WERI-Rb-1 (cell line): ENCODE results near the gene GUCY1B1.

ENCODE experiments used
- DNase-seq: peaks from one replicate; pipeline ENCODE4 v3.0.0-alpha.2; 2020
- H3K27ac ChIP-seq: fragments of 250-450 bp; sonication (Bioruptor Pico); 2 replicates; pipeline ENCODE4 v1.5.1; 2020; ENCODE audit warnings: mild to moderate bottlenecking, moderate library complexity
- H3K27me3 ChIP-seq: fragments of 250-450 bp; sonication (Bioruptor Pico); 2 replicates; pipeline ENCODE4 v1.5.1; 2021; ENCODE audit warnings: mild to moderate bottlenecking, low read depth, moderate library complexity; ENCODE audit not compliant: insufficient read depth, severe bottlenecking
- H3K36me3 ChIP-seq: fragments of 250-450 bp; sonication (Bioruptor Pico); 2 replicates; pipeline ENCODE4 v1.5.1; 2020; ENCODE audit warnings: mild to moderate bottlenecking, moderate library complexity
- H3K4me3 ChIP-seq: 2 replicates; pipeline ENCODE4 v1.5.1; 2011; ENCODE audit warnings: low read depth, mild to moderate bottlenecking, control low read depth, low read length
- H3K9me3 ChIP-seq: fragments of 250-450 bp; sonication (Bioruptor Pico); 2 replicates; pipeline ENCODE4 v1.5.1; 2021; ENCODE audit warnings: mild to moderate bottlenecking, moderate library complexity; ENCODE audit not compliant: severe bottlenecking
- TF ChIP-seq, protein P1 (sequence below): IDR thresholded peaks from 2 replicates; pipeline ENCODE4 v1.5.1; 2011; ENCODE audit warnings: low read depth, mild to moderate bottlenecking, control low read depth, inconsistent platforms, low read length

The GUCY1B1 gene

DNA sequence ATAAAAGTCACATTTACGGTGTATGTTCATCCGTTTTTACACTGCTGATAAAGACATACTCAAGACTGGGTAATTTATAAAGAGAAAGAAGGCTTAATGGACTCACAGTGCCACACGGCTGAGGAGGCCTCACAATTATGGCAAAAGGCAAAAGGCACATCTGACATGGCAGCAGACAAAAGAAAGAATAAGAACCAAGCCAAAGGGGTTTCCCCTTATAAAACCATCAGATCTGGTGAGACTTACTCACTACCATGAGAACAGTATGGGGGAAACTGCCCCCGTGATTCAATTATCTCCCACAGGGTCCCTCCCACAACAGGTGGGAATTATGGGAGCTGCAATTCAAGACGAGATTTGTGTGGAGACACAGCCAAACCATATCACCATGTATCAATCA is 7.3 kb upstream of the GUCY1B1 start:
- TF ChIP-seq, protein P1, sequence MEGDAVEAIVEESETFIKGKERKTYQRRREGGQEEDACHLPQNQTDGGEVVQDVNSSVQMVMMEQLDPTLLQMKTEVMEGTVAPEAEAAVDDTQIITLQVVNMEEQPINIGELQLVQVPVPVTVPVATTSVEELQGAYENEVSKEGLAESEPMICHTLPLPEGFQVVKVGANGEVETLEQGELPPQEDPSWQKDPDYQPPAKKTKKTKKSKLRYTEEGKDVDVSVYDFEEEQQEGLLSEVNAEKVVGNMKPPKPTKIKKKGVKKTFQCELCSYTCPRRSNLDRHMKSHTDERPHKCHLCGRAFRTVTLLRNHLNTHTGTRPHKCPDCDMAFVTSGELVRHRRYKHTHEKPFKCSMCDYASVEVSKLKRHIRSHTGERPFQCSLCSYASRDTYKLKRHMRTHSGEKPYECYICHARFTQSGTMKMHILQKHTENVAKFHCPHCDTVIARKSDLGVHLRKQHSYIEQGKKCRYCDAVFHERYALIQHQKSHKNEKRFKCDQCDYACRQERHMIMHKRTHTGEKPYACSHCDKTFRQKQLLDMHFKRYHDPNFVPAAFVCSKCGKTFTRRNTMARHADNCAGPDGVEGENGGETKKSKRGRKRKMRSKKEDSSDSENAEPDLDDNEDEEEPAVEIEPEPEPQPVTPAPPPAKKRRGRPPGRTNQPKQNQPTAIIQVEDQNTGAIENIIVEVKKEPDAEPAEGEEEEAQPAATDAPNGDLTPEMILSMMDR = no peak
- no peaks in the 10 kb centered on the region for H3K9me3 ChIP-seq
- H3K27ac ChIP-seq = no peak overlapping the region
- no peak overlapping the region for H3K4me3 ChIP-seq
- H3K27me3 ChIP-seq = no peaks in the 10 kb centered on the region
- no peak for DNase-seq
- H3K36me3 ChIP-seq = no peaks in the 10 kb centered on the region

DNA sequence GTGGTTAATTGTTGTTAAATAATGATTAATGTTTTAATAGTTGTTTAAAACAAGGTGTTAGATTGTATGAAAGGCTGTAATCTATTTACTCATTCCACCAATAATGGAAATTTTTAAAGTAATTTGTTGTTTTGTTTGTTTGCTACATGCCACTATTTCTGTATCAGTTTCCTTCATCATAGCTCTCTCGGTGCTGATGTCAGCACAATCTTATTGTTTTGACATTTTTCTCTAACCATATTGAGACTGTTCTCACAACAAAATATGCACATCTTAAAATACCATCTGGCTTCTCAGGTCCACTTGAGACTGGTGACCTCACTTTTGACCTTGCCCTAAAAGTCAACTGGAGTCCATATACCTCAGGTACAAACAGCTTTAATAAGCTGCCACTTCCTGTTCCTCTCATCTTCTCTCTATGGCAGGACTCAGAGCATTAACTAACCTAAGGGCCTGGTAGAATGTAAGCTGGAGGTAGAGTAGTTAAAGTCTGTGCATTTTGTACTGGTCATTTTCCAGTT is 1.0 kb upstream of the GUCY1B1 start:
- Histone ChIP-seq H3K9me3 (no peaks in the 10 kb centered on the region), H3K27me3 (no peaks in the 10 kb centered on the region), H3K27ac (no peak overlapping the region), H3K36me3 (no peaks in the 10 kb centered on the region), H3K4me3 (no peak overlapping the region)
- TF ChIP-seq, protein P1 = no peak
- no peak for DNase-seq

- Histone ChIP-seq H3K27me3 (no peaks in the 10 kb centered on the region), H3K9me3 (no peaks in the 10 kb centered on the region), H3K4me3 (peak overlapping the region; percentile 87), H3K36me3 (no peaks in the 10 kb centered on the region), H3K27ac (no peak overlapping the region)
- TF ChIP-seq, protein P1 = peak; percentile 26; the same call in 1 of the 2 replicates
- DNase-seq = peak; percentile 73
Observed at GRCh38 chr4:155759372-155760252, 791 bp downstream of the GUCY1B1 start.

GRCh38 chr4:155761047-155761446 is 2.2 kb downstream of the GUCY1B1 start:
- no peak overlapping the region for H3K4me3 ChIP-seq
- H3K9me3 ChIP-seq = no peaks in the 10 kb centered on the region
- TF ChIP-seq, protein P1 = no peak
- no peaks in the 10 kb centered on the region for H3K27me3 ChIP-seq
- no peaks in the 10 kb centered on the region for H3K36me3 ChIP-seq
- no peak for DNase-seq
- no peak overlapping the region for H3K27ac ChIP-seq

DNA sequence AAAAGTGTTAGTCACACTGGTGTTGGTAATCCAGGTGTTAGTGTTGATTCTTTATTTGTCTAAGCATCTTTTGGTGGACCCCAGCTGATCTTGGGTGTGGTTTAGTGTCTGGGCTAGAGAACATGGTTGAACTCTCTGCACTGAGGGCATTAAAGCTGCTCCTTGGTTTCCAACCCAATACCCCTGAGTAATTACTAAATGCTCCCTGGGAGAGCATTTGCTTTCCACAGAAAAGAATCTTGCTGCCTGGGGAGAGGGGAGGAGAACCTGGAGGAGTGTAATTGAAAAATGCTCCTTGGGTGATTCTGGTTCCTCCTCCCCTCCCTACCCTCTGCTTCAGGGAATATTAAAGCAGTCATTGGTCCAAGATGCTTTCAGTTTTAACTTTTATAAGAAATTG is 3.1 kb downstream of the GUCY1B1 start:
- DNase-seq = no peak
- Histone ChIP-seq H3K4me3 (no peak overlapping the region), H3K9me3 (no peaks in the 10 kb centered on the region), H3K27me3 (no peaks in the 10 kb centered on the region), H3K36me3 (no peaks in the 10 kb centered on the region), H3K27ac (no peak overlapping the region)
- TF ChIP-seq, protein P1 = no peak
